ENCODE measurements around the gene TMEM14A.

DNA sequence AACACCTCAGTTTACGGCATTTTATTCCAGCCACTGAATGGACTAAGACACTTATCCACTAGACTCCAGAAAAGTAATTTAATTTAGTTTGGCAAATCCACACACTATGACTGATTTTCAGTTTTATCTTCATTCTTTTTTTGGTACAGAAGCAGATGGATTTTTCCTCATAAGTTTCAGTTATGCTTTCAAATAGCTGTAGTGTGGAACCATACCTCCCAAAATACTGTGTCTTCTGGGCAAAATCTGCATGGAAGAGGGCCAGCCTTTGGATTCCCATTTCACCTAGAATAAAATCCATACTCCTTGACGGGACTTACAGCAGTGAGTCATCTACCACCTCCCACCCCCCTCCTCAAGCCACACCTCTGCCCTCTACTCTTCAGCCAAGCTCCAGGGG lies 49.4 kb downstream of the TMEM14A start:
- TF ChIP-seq POLR2A (IDR thresholded peaks at IDR 0.05), result no peak
- TF ChIP-seq, protein P1, sequence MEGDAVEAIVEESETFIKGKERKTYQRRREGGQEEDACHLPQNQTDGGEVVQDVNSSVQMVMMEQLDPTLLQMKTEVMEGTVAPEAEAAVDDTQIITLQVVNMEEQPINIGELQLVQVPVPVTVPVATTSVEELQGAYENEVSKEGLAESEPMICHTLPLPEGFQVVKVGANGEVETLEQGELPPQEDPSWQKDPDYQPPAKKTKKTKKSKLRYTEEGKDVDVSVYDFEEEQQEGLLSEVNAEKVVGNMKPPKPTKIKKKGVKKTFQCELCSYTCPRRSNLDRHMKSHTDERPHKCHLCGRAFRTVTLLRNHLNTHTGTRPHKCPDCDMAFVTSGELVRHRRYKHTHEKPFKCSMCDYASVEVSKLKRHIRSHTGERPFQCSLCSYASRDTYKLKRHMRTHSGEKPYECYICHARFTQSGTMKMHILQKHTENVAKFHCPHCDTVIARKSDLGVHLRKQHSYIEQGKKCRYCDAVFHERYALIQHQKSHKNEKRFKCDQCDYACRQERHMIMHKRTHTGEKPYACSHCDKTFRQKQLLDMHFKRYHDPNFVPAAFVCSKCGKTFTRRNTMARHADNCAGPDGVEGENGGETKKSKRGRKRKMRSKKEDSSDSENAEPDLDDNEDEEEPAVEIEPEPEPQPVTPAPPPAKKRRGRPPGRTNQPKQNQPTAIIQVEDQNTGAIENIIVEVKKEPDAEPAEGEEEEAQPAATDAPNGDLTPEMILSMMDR (IDR thresholded peaks at IDR 0.05), result no peak
